GM19452 (cell line): ENCODE results near the gene KMT2D.
"Not testable (repeated sequence)": the region's sequence is repeated elsewhere in the genome, so short reads cannot be mapped to it uniquely, and the experiment has no call there.

ENCODE experiments used
- ATAC-seq: cut with Tn5 transposase; IDR thresholded peaks from one replicate; pipeline ENCODE4 v1.9.1; 2021; ENCODE audit not compliant: unreplicated experiment

The KMT2D gene

DNA sequence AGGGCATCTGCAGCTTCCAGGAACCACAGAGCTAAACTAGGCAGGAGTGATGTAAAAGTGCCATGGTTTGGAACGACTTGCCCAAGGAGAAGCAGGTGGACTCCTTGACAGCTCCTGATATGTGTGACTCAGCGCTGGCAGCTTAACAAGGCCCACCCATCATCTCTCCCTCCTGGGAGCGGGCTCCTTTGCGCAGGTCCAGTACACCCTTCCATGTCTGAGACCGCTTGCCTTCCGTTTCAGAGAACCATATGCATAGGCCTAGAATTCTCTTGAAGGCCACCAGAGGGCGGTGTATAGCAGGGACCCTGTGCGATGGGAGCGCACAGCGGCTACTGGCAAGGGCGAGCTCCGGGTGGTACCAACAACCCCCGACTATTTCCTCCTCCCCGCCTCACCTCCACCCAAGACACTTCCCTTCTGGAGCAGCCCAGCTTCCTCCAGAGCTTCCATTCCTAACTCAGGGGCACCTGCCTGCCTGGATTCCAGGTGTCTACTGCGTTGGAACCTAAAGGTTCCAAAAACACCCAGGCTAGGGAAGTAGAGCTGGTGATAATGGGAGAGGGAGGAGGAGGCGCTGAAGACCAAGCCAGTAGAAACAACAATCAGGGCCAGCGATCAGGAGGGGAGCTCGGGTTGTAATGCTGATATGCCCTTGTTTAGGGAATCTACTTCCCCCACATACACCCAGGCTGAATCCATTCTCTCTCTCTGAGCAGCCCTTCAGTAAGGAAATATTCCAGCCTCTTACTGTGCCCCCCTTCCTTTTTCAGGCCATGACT lies 27.7 kb upstream of the KMT2D start:
- peak; percentile 89 for ATAC-seq

DNA sequence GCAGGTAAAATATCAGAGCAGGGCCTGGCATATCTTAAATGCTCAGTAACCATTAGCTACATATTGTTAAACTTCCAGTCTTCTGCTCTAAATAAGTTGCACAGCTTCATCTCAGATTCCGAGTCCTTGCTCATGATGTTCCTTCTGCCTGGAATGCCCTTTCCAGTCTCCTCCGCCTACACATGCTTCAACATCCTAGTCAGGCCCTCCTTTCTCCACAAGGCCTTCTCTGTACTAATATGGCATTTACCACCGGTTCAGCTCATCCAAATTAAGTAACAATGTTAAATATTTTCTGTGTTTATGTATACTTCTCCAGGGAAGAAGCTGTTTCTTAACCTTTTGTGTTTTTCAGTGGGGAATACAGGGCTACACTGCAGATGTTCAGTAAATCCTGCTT lies 25.5 kb upstream of the KMT2D start:
- no peak for ATAC-seq

DNA sequence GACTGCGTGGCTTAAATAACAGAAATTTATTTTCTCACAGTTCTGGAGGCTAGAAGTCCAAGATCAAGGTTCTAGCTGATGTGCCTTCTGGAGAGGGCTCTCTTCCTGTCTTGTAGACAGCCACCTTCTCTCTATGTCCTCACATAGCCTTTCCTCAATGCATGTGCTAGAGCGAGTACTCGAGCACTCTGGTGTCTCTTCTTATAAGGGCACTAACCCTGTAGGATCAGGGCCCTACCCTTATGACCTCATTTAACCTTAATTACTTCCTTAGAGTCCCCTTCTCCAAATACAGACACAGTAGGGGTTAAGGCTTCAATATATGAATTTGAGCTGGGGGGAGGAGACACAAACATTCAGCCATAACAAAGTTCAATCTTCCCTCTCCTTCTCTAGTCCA lies 23.8 kb upstream of the KMT2D start:
- no peak for ATAC-seq

DNA sequence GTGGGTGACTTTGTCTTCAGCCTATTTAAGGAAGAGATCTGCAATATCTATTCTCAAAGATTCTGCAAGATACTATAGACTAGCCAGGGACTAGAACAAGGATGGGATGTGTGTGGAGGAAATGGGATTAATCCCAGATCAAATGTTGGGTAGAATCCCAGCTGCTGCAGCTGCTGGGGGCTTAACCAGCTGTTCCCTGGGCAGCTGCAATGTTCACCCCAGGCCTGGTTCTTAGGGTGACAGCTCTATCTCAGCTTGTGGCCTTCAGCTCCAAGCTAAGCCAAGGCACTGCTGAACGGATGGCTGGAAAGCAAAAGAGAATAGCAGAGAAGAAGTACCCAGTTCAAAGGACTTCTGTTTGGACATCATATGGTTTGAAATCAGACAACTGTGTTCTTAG lies 19.2 kb upstream of the KMT2D start:
- ATAC-seq: no peak

DNA sequence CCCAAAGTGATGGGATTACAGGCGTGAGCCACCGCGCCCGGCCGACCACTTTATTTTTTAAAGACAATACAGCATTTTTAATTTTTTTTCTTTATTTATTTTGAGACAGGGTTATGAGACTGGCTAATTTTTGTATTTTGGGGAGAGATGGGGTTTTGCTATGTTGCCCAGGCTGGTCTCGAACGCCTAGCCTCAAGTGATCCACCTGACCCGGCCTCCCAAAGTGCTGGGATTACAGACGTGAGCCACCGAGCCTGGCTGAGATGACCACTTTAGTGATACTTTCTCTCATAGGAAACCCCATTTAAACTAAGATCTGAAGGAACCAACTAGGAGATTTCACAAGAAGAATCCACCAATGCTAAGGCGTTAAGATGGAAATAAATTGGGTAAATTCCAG lies 10.4 kb upstream of the KMT2D start:
- no peak for ATAC-seq

DNA sequence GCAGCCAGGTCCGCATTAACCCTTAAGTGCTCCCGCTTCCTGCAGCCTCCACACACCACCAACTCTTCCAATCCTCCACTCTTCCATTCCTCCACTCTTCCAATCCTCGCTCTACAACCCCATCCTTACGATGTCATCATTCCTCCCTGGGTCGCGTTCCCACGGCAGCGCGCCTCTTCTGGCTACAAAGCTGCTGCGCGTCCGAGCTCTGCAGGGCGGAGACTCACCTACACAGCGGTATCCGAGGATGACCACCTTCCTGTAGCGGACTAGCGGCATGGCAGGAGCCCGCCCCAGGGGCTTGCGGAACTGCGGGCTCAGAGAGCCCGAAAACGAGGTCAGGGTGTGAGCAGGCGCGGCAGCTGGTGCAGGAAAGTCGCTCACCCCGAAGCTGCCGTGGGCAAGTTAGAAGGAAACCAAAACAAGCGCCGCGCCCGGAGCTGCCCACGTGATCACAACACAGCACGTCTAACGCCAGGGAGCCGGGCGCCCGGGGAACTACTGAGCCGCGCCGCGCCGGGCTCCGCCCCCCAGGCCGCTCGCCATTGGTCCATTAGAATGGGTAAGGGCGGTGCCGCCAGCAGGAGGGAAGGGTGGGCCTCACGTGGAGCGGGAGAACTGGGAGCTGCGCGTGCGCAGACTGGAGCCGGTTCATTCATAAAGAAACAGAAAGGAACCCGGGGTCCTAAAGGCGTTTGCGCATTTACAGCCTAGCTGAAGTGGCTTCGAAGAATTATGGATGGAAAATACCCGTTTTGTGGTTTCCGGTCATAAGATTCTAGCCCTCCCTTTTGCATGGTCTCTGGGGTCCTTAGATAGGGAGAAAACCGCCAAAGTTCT lies 9.1 kb upstream of the KMT2D start, which contains the start of gene RHEBL1:
RHEBL1 (minus strand) TSS at position 473 of the 840 bp plus-strand sequence; CDS start at position 279, 194 bp downstream.
- peak; percentile 98 for ATAC-seq

DNA sequence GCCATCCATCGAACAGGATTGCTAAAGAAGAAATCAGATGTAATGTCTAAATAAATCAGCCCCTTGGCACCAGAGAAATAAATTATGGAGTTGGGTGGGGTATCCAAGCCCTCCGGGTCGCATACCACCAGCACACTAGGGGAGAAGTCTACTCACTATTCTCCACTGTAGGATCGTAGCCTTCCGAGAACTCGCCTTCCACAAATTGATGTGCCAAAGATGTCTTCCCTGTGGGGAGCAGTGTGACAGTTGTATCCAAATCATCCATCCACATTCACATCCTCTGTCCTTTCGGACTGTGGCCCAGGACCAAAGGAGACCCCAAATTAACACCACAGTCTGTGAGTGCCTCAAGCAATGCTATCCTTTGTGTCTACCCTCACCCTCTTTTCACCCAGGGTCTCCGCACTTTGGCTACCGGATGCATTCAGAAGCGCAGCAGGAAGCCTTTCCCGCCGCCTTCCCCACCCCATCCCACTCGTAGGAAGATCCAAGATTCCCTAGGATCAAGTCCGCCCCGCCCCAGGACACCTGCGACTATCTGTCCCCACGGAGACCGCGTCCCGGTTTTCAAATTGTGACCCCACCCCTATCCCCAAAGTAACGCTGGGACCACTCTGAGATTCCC lies 8.4 kb upstream of the KMT2D start:
- no peak for ATAC-seq

DNA sequence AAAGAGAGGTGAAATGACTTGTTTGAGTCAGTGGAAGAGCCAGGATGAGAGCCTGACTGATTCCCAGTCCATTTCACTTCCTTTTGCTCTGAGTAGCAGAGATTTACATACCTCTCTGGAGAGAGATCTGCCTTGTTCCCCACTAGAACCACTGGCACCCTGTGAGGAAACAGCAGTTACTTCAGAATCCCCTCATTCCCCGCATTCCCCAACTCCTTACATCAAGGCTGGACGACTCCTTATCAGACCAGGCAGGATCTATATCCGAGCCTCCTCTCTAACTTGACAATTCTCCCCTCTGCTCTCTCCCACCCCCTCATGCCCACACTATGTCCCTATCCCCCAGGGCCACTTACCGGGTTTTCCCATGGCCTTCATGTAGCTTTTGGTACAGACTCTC lies 5.5 kb upstream of the KMT2D start:
- no peak for ATAC-seq

DNA sequence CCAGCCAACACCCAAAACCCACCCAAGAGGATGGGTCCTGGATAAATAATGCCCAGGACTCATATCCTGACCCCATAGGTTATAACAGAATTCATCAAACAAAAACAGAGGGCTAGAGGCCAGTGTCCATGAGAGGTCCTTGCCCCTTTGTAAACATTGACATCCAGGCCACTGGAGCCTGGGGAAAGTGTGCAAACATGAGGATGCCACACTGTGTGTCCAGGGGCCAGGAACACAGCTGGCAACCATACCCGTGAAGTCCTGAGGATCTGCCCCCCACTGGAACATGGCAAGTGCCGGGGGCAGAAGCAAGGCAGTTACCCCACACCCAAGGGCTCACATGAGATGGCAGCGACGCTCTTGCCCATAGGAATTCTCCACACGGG lies 4.2 kb upstream of the KMT2D start:
- no peak for ATAC-seq

DNA sequence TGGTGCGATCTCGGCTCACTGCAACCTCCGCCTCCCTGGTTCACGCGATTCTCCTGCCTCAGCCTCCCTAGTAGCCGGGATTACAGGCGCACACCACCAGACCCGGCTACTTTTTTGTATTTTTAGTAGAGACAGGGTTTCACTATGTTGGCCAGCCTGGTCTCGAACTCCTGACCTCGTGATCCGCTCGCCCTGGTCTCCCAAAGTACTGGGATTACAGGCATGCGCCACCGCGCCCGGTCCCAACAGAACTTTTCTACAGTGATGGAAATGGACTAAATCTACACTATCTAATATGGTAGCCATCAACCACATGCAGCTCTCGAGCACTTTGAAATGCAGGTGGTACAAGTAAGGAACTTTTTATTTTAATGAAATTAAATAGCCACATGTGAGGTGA lies 1.3 kb upstream of the KMT2D start:
- not testable (repeated sequence) for ATAC-seq

DNA sequence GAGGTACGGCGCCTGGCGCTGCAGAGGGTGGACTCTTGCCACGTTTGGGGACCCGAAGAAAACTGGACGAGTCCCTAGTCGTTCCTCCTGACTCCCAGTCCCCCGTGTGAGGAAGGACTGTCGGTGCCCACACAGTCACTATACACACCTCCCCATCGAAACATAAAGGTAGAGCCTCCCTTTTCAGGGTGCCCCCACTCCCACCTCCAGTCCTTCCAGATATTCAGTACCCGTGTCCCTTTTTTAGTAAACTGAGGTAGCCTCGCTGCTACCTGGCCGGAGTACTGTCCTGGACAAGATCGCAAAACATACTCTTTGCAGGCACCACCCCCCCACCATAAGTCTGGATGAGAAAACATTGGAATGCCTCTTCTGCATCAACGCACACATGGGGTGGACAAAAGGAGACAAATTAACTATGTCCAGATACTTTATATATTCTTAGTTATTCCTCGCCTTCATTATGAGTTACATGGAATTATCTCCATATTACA lies 610 bp upstream of the KMT2D start:
- no peak for ATAC-seq

DNA sequence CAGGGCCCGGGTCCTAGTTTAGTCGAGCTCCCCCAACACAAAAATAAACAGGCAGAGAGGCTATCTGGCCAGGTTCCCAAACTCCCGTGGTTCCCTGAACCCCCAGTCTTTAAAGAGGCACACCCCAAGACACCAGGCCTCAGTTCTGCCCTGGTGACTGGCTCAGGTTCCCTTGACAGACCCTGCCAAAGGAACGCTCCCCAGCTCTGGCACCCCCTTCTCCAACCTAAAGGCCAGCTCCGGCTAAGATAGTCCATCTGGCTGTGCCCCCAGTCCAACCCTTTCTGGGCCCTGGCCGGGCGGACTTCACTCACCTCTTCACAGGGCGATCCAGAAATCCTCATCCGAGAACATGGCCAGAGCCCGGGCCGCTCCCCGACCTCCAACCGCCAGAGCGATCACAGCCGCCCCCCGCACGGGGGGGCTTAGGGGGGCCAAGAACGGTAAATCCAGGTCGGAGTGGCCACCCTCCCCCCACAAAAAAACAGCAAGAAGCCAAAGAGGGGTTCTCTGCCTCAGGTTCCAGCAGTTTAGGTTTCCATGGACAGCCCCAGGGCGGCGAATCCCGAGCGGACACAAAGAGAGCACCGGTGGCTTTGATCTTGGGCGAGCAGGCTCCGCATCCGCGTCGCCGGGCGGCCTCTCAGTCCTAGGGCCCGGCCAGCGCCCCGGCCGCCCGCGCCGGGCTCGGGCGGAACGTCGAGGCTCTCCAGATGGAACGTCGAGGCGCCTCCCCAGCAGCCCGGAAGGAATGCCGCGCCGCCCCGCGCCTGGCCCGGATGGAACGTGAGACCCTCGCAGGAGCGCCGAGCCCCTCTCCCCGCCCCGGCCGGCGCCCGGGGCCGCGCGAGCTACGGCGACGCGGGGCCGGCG lies 1.1 kb downstream of the KMT2D start:
- ATAC-seq: peak; percentile 15

DNA sequence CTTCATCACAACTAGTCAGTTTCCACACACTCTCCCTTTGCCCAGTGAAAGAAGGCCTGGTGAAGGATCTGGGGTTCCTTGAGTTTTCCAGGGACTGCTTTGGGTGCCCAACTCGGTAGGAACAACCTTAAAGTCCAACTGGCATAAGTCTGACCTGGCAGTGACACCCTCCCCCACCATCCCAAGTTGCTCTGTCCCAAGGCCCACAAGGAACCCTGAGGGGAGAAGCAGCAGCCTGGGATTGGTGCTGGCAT lies 1.6 kb downstream of the KMT2D start:
- ATAC-seq: no peak

DNA sequence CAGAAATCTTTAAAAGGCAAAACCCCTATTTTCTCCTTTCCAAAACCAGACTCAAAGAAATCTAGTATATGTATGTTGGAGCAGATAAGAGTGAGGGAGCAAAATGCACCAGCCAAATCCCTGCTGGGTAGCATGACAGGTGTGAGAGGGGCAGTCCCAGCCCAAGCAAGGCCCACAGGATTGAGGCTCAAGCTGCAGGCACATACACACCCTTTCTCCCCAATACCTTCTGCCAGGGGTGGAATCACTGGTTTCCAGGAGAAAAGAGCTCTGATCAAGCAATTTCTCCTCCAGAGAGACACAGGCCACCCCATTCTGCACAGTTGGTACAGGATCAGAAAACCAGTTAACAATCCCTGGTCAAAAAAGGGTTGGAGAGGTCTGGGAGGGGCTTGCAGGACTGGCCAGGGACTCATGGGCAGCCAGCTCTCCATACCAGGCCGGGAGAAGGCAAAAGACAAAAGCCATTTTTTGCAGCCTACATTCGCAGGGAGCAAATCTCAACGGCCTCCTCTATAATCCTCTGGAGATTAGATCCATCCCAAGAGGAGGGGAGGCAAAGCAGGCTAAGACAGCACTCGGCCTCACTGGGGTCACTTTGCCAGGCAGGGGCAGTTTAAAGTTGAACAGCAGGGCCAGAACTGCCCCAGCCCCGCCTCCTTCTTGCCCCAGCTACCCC lies 2.1 kb downstream of the KMT2D start:
- ATAC-seq: no peak

DNA sequence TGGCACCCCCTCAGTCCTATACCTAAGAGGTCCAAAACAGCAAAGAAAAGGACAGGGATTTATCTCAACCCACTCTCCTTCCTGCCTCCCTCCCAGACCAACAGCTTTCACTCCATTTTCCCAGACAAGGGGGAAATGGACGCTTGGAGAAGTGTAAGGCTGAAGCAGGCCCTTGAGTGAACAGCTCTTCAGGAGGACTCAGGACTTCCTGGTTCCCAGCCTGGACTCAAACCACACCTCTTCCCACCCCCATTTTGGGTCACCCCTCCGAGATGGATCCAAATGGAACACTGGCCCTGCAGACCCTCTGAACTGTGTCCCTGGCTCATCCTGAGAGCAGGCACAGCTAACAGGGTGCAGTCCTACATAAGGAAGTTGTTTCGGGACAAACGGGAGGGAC lies 2.7 kb downstream of the KMT2D start:
- ATAC-seq: no peak

DNA sequence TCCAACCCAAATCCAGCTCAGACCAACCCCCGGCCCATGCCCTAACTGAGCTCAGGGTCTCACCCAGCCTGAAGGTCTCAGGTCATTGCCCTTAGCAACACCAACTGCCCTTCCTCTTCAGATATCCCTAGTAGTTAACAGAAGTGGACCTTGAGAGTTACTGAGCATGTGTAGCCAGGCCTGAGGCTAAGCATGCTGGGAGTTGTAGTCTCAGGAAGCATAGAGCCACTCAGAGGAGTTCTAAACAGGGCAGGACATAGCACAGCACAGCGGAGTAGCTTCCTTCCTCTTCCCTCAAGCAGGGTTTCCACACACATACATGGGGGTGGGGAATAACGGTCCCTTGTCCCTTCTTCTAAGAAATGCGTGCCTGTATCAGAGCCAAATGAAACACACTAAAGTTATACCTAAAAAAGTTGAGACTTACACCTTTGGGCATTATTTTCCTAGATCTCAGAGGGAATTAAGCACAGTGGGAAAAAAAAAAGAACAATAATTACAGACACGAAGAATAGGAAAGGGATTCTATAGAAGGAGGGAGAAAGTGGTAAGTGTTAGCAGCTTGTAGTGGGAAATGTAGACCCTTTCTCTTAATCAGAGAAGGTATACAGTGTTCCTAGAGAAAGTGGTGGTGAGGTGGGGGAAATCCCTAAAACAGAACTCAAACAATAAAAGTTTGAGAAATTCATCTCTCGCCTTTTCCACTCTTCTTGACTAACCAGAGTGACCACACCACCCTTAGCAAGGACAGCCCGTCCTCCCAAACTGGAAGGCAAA lies 4.4 kb downstream of the KMT2D start:
- peak; percentile 62 for ATAC-seq

DNA sequence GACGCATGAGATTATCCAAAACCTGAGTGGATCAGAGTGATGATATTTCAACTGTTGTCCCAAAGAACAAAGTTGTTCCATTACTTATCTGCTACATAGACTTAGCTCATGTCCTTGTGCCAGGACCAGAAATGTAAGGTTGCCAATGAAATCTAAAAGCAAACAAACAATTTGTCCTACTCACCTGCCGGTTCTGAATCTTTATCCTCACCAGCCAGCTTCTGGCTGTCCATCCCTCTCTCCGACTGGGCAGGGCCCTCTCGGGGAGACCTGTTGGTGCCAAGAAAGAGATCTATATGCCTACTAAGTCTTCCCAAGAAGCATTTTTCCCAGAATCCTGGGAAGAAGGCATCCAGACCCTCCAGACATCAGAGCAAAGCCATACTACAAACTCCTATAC lies 5.5 kb downstream of the KMT2D start:
- no peak for ATAC-seq

DNA sequence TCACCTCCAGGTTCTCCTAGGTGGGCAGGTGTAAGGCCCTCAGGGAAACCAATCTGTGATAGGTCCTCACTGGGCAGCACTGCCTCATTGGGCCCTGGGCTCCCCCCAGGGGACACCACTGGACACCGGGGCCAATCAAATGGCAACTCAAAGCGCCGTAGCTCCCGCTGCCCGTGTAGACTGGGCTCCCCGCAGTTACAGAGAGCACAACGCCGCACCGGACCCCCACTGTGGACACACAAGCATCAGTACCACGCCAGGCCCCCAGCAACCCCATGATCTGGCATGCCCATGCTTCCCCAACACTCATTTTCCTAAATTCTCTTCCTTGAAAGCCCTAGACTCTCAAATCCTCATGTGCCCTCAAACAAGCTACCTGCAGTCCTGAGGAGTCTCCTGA lies 6.1 kb downstream of the KMT2D start:
- no peak for ATAC-seq

DNA sequence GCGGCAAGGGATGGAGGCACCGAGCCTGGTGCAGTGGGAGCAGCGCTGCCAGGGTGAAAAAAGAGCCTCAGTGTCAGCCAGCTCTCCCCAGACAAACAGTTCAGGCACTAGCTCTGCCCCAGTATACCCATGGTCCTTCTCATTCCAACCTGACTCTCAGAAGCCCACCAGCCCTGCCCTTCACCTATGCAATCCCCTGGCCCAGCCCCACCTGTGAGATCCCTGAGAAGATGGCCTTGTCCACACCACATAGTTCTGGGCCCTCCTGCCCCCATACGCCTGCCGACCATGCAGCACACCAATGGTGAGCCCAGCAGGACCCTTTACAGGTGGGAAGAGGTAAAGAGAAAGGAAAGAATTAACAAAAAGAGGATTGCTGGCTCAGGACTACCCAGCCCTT lies 6.5 kb downstream of the KMT2D start:
- no peak for ATAC-seq
